Measurements from ENCODE around the gene BRICD5.

The BRICD5 gene

DNA sequence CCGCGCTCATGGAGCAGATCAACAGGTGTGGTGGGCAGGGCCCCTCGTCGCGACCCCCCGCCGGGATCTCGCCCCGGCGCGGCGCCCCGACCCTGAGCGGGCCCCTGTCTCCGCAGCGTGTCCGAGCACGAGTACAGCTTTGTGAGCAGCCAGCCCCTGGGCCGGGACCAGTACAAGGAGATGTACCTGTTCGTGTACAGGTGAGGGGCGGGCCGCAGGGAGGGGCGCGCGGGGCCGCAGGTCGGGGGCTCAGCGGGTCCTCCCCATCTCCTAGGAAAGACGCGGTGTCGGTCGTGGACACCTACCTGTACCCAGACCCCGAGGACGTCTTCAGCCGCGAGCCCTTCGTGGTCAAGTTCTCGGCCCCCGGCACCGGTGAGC lies 26.4 kb upstream of the BRICD5 start:
- no peak for DNase-seq

DNA sequence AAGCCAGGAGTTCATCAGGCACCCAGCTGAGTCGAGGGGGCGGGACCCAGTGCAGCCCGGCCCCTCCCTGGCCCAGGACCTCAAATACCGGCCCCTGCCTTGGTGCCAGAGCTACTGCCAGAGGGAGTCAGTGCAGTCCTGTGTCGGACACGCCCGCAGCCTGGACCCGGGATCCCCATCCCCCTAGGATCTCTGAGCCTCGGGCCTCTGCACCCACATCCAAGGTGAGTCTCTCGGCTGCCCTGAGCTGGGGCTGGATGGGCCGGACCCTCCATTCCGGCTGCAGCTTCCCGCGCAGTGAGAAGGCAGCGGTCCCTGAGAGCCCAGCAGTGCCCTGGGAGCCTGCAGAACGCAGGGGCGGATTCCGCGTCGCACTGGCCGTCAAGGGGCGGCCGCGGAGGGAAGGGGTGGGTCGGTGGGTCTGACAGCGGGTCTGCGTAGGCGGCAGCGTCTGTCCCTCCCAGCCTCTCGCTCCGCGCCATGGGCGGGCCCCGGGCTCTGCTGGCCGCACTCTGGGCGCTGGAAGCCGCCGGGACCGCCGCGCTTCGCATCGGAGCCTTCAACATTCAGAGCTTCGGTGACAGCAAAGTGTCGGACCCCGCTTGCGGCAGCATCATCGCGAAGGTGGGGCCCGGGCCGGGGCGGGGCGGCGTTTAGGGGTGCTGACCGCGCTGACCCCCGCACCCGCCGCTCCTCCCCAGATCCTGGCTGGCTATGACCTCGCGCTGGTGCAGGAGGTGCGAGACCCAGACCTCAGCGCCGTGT lies 25.9 kb upstream of the BRICD5 start, which contains the start of gene DNASE1L2:
Gene DNASE1L2 (plus strand): TSS at position 108 of the 765 bp plus-strand sequence. CDS start 373 bp downstream, at position 481.
- DNase-seq = no peak

DNA sequence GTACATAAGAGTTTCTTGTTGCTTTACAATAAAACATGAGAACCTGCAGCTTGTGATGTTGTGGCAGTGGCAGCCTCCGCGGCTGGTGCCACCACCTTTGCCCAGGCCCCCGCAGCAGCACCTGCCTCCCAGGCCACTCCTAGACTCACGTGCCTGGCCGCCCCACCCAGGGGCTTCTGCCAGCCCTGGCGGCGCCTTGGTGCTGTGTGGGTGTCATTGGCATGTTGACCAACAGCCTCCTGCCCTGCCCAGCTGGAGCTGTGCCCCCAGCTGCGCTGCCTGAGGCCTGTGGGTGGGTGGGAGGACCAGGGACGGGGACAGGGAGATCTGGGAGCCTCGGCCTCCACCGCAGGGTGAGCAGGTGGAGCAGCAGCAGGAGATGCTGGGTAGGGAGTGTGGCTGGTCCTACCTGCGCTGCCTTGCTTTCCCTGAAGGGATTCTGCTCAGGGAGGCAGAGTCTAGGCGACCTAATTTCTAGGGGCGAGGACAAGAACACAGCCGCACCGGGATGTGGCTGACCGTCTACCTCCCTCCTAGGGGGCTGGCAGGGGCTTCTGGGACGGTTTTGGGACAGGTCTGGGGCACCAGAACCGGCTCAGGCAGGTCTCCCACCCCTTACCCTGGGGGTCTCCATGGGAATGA lies 25.2 kb upstream of the BRICD5 start:
- DNase-seq = no peak

DNA sequence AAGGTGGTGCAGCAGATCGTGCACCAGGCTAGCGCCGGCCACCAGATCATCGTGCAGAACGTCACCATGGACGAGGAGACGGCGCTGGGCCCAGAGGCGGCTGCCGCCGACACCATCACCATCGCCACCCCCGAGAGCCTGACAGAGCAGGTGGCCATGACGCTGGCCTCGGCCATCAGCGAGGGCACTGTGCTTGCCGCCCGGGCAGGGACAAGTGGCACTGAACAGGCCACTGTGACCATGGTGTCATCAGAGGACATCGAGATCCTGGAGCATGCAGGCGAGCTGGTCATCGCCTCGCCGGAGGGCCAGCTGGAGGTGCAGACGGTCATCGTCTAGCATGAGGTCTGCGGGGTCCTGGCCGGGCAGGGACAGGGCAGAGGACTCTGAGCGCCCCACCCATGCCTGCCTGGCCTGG lies 24.6 kb upstream of the BRICD5 start:
- DNase-seq = no peak

DNA sequence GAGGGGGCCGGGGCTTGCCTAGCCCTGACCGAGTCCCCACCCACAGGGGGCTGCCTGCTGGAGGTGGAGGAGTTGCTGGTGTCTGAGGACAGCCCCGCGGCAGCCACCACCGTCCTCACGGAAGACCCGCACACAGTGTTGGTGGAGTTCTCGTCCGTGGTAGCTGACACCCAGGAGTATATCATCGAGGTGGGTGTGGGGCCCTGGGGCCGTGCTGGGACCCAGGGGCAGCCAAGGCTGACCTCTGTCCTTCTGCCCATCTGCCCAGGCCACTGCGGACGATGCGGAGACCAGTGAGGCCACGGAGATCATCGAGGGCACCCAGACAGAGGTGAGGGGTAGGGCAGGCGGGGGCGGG lies 24.1 kb upstream of the BRICD5 start:
- DNase-seq = no peak

DNA sequence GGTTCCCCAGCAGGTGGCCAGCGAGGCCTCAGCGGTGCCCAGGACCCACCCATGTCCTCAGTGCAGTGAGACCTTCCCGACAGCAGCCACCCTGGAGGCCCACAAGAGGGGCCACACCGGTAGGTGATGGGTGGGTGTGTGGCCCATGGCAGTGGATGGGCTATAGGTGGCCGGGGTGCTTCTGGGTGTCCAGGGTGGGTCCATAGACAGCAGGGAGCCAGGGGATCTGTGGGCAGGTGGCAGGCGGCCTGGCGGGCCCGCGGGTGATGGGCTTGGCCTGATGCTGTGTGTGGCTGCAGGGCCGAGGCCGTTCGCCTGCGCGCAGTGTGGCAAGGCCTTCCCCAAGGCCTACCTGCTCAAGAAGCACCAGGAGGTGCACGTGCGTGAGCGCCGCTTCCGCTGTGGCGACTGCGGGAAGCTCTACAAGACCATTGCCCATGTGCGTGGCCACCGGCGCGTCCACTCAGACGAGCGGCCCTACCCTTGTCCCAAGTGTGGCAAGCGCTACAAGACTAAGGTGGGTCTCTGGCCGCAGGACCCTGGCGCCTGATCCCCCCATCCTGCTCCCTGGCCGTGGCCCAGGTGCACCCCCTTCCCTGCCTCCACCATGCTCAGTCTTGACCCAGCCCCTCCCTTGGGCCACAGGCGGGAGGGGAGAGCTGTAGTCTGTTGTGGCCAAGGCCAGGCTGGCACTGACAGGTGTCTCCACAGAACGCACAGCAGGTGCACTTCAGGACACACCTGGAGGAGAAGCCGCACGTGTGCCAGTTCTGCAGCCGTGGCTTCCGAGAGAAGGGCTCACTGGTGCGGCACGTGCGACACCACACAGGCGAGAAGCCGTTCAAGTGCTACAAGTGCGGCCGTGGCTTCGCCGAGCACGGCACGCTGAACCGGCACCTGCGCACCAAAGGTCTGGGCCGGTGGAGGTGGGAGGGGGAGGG lies 23.5 kb upstream of the BRICD5 start:
- no peak for DNase-seq

DNA sequence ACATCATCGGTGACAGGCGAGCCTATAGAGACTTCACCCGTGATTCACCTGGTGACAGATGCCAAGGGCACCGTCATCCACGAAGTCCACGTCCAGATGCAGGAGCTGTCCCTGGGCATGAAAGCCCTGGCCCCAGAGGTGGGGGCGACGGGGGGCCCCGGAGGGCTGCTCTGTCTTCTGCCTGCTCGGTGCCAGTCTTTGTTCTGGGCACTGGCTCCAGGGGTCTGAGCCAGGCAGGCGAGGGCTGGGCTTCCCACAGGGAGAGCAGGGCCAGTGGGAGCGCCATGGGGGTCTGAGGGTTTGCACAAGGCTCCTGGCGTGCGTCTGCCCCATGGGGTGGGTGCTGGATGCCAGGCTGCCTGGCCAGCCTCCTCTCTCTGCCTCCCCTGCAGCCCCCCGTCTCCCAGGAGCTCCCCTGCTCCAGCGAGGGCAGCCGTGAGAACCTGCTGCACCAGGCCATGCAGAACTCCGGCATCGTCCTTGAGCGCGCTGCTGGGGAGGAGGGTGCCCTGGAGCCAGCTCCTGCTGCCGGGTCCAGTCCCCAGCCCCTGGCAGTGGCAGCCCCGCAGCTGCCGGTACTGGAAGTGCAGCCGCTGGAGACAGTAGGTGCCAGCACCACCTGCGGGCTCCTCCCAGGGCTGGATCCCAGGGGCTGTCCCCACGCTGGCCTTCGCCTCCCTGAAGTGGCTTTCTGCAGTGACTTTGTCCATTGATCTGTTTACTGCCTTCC lies 22.5 kb upstream of the BRICD5 start:
- DNase-seq = no peak

DNA sequence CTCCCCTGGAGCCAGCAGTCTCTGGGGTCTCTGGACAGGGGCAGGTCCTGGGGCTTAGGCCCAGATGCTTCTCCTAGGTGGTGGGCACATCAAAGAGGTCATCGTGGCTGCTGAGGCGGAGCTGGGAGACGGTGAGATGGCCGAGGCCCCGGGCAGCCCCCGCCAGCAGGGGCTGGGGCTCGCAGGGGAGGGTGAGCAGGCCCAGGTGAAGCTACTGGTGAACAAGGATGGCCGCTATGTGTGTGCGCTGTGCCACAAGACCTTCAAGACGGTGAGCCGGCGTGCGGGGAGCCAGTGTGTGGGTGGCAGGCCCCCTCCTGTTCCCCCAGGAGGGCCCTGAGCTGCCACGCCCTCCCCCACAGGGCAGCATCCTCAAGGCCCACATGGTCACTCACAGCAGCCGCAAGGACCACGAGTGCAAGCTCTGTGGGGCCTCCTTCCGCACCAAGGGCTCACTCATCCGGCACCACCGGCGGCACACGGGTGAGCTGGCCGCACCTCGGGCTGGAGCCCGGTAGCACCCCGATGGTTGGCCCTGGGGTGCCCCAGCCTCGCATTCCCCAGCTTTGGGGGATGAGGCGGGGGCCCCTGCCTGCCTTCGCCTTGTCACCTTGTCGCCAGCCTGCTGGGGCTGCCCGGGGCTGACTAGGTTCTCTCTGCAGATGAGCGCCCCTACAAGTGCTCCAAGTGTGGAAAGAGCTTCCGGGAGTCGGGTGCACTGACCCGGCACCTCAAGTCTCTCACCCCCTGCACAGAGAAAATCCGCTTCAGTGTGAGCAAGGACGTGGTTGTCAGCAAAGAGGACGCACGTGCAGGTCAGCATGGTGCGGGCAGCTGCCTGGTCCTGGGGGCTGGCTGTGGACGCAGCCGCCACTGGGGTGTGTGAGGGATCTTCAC lies 21.7 kb upstream of the BRICD5 start:
- DNase-seq = no peak

DNA sequence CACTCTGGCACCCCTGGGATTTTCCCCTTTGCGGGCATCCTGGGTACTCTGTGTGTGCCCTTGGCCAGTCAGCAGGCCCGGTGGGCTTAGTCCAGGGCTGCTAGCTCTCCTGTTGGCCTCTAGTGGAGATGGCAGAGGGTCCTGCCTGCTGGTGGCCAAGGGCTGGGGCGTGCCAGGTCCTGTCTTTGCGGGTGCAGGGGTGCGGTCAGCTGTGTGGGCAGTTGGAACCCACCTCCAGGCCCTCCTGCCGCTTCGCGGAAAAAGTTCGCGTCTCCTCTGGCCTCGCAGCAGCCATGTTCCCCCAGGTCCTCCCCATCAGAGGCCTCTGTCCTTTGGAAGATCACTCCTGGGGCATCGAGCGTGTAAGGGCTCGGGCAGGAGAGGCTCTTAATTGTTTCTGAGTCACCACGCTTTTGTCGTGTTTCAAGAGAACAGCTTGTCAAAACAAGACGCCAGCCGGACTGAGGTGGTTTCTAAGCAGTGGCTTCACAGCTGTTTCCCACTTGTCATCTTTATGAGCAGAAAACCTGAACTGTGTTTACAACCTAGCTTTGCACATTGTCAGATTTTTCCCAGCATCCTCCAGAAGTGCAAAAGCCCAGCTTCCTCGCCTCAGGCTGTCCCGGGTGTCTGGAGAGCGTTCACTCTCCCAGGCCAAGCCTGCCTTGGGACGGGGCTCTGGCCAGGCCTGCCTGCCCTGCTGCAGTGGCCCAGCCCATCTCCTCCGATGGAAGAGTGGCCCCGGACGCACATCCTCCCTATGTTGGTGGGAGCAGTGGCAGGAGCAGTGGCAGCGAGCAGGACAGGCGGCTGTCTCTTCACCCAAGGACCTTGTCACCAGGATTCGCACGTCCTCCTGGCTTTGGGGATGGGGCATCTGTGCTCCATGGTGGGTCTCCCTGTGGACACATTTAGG lies 20.6 kb upstream of the BRICD5 start:
- DNase-seq = no peak

DNA sequence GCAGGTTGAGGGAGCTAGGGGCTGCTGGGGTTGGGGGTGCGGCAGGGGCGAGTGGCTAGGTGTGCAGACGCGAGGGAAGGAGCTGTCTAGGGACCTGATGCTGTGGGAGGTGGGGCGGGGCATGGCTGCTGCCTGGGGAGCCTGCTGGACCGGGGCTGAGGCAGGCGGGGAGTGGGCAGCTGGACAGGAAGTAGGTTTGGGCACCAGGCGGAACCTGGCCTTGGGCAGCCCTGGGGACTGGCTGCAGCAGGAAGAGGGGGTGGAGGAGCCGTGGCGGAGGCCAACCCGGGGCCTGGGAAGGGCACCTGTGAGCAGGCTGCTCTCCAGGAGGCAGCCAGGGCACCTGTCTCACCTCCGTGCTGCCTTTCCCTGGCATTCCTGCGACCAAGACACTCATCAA lies 19.7 kb upstream of the BRICD5 start:
- no peak for DNase-seq

DNA sequence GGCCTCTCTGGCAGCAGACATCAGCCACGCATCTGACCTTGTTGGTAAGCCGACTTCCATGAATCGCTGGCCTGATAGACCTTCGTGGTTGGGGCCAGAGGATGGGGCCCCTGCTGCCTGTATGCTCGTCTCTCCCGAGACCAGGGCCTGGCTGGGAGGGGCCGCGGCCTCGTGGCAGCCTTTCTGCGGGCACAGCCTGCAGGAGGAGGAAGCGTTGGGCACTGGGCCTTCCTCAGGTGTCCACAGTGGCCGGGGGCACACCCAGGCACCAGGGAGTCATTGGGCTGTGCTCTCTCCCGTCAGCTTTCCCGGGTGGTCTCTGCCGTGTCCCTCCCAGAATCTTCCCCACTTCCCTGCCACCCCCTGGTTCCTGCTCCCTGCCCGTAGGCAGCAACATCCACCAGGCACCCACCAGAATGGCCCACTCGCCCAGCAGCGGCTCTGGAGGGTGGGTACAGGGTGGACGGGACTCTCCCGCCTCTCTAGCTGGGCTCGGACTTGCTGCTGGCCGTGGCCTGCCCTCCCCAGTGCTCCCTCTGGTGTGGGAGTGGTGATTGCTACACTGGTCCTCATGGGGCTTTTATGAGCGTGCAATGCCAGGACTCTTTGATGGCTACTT lies 19.1 kb upstream of the BRICD5 start:
- no peak for DNase-seq

DNA sequence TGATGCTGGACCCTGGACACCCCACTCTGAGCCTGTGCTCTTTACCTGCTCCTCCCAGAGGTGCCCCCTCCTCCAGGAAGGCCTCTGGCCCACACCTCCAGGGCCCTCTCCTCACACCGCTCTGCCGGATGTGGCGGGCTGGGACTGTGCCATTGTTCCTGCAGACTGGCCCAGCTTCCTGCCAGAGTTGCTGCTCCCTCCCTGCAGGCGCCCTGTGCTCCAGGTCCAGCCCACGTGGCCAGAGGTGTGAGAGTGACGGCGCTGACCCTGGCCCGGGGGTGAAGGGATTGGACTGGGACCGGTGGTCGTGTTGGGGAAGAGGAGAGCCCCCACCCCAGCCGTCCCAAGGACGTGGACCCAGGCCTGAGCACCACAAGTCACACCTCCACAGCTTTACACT lies 18.4 kb upstream of the BRICD5 start:
- DNase-seq = no peak

DNA sequence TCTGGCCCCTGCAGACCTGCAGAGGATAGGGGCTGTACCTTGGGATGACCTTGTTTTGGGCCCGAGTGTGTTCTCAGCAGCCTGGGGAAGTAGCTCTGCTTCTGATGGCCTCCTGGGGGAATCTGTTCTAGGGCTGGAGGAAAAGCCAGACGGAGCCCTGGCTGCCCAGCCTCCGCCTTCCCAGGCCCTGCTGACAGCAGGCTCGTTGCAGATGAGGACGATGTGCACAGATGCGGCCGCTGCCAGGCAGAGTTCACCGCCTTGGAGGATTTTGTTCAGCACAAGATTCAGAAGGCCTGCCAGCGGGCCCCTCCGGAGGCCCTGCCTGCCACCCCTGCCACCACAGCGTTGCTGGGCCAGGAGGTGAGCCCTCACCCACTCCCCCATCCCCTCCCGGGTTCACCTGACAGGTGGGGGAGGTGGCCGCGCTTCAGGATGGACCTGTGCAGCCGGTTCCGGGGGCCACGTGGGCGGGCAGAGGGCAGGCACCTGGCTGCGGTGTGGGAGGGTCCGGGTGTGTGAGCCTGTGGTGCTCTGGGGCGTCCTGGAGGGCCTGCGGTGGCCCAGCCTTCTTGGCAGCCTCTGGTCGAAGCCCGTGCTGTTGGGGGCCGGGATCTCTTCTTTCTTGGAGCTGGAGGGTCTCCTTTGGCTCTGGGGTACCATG lies 17.6 kb upstream of the BRICD5 start:
- DNase-seq = no peak

DNA sequence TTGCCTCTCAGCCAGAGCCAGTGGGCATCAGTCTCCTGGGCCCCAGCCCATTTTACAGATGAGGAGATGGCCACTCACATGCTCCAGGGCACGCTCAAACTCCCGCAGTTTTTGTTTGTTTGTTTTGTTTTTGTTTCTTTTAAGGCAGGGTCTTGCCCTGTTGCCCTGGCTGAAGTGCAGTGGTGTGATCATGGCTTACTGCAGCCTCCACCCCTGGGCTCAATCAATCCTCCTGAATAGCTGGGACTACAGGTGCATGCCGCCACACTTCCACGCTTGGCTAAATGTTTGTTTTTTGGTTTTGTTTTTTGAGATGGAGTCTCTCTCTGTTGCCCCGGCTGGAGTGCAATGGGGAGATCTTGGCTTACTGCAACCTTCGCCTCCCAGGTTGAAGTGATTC lies 16.3 kb upstream of the BRICD5 start:
- DNase-seq = no peak

DNA sequence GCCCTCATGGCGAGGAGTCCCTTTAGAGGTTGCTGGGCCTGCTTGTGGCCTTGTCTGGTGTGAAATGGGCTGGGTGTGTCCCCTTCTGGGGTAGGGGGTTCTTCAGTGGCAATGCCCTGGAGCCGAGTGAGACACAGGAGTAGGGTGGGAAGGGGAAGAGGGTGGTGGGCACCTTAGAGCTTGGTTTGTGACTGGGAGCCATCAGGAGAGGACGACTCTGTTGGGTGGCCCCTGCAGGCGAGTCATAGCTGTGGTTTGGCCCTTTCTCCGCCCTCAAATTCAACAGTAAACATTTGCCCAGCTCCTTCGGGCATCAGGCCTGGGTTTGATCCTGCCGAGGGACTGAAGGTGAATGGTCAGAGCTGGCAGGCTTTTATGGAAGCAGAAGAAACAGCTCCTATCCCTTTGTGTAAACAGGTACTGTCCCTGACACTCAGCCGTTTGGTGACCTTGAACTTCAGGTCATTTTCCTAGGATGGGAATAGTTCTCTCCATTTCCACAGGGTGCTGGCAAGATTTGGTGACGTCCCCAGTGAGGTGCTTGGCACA lies 15.7 kb upstream of the BRICD5 start:
- no peak for DNase-seq

DNA sequence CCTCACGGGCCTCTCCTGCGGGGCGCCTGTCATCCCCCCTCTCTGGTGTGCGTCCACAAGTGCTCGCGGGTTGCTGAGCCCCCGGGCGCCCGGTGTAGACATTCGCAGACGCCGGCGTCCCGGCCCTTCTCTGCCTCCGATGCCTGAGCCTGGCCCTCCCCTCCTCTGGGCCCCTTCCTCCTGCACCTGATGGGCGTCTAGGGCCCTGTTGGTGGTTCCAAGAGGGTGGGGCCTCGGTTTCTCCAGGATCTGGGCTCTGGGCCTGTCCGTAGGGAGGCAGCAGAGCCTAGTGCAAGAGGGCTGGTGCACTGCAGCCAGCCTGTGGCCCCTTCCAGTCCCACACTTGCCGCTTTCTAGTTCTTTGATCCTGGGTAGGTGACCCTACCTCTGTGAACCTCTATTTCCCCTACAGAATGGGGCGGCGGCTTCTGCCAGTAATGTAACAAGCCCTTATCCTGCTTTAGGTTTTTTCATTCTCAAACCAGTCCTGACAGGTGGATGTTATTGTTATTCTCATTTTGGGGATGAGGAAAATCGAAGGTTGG lies 13.4 kb upstream of the BRICD5 start:
- DNase-seq = peak in 1 of 2 experiments; percentile 47

DNA sequence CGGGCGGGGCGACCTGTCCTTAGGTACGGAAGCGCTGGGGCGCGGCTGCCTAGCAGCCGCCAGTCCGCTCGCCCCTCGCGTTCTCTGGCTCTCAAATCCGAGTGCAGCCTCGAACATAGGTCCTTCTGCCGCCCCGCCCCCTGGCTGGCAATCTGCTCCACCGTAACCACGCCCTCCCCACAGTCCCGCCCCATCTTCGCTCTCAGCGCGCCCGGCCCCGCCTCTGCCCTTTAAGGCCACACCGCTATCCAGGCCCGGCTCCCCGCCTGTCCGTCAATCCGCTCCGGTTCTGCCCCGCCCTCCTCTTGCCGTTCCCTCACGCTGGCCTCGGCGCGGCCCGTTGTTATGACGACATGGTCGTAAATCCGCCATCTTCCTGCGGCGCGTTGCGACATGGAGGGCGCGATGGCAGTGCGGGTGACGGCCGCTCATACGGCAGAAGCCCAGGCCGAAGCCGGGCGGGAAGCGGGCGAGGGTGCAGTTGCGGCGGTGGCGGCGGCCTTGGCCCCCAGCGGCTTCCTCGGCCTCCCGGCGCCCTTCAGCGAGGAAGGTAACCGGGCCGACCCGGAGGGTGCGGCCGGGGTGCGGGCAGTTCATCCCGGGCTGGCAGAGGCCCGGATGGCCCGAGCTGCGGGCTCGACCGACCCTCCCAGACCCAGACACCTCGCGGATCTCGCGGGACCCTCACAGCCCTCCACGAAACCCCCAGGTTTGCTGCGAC lies 12.7 kb upstream of the BRICD5 start, which contains the start of gene E4F1:
Gene E4F1 (plus strand): TSS at position 371 of the 721 bp plus-strand sequence. CDS start 23 bp downstream, at position 394.
- DNase-seq = peak; percentile 100

DNA sequence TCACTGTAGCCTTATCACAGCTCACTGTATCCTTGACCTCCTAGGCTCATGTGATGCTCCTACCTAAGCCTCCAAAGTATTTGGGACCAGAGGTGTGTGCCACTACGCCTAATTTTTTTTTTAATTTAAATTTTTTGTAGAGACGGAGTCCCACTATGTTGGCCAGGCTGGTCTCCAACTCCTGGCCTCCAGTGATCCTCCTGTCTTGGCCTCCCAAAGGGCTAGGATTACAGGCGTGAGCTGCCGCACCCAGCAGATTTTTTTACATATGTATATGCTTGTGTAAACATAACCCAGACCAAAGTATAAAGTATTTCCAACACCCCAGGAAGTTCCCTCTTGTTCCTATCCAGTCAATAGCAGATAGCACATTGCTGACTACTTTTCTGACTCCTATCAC lies 5.7 kb upstream of the BRICD5 start:
- DNase-seq = no peak
